PC-9 (cell line): Measurements from ENCODE around the gene TSPAN12. TPM values are rescaled to one million over a fixed set of nuclear protein-coding genes. Genes with fewer than 3 reads are reported as not detected.

Experiments used
- BruUV-seq: library from RNA; stranded (reverse); fragments of 400-500 nt; replicated peaks from 2 replicates; lab custom pipeline; 2021; lab: Mats Ljungman, UMichigan
- CTCF ChIA-PET: fragments of 300-600 bp; sonication (Branson Sonifier 250); formaldehyde crosslinking; loops from one replicate; lab custom pipeline; 2022; ENCODE audit warnings: antibody characterized with exemption; lab: Charles Lee
- POLR2A ChIA-PET: fragments of 300-600 bp; sonication (Branson Sonifier 250); formaldehyde crosslinking; loops from one replicate; lab custom pipeline; 2022; ENCODE audit warnings: antibody characterized with exemption; ENCODE audit not compliant: unreplicated experiment; lab: Charles Lee
- DNase-seq, 2 experiments: peaks; one replicate each; pipeline versions ENCODE4 v3.0.0 to v3.0.0-alpha.2; 2015 to 2022; ENCODE audit warnings: mixed read lengths in 1 of 2
- H2AFZ ChIP-seq: fragments of 200-600 bp; sonication (generic); 2 replicates; pipeline ENCODE4 v1.8.1; 2017; ENCODE audit warnings: antibody characterized with exemption
- H3F3A ChIP-seq: fragments of 200-600 bp; sonication (generic); 2 replicates; pipeline ENCODE4 v1.8.1; 2017; ENCODE audit warnings: antibody characterized with exemption, mild to moderate bottlenecking, low read depth; ENCODE audit not compliant: insufficient read depth
- H3K27ac ChIP-seq: fragments of 200-600 bp; sonication (generic); 2 replicates; pipeline ENCODE4 v1.6.1; 2016; ENCODE audit warnings: mixed run types
- H3K27me3 ChIP-seq: fragments of 200-600 bp; sonication (generic); 2 replicates; pipeline ENCODE4 v1.6.1; 2016; ENCODE audit warnings: low read depth, mixed run types; ENCODE audit not compliant: insufficient read depth
- H3K36me3 ChIP-seq: fragments of 200-600 bp; sonication (generic); 2 replicates; pipeline ENCODE4 v1.6.1; 2016; ENCODE audit warnings: low read depth, mixed run types
- H3K4me1 ChIP-seq: fragments of 200-600 bp; sonication (generic); replicated peaks from 2 replicates; pipeline ENCODE4 v1.6.1; 2016; ENCODE audit warnings: mixed run types; ENCODE audit not compliant: insufficient read depth
- H3K4me2 ChIP-seq: fragments of 200-600 bp; sonication (generic); 2 replicates; pipeline ENCODE4 v1.6.1; 2017; ENCODE audit warnings: mixed run types
- H3K4me3 ChIP-seq: fragments of 200-600 bp; sonication (generic); 2 replicates; pipeline ENCODE4 v1.6.1; 2016; ENCODE audit warnings: mixed run types
- H3K79me2 ChIP-seq: fragments of 200-600 bp; sonication (generic); 2 replicates; pipeline ENCODE4 v1.6.1; 2017; ENCODE audit warnings: low read depth, mixed run types
- H3K9me2 ChIP-seq: fragments of 200-600 bp; sonication (generic); 2 replicates; pipeline ENCODE4 v1.8.1; 2017; ENCODE audit warnings: mild to moderate bottlenecking; ENCODE audit not compliant: insufficient read depth
- H3K9me3 ChIP-seq: fragments of 200-600 bp; sonication (generic); 2 replicates; pipeline ENCODE4 v1.8.1; 2016; ENCODE audit warnings: low read depth; ENCODE audit not compliant: insufficient read depth
- H4K20me1 ChIP-seq: fragments of 200-600 bp; sonication (generic); 2 replicates; pipeline ENCODE4 v1.8.1; 2017; ENCODE audit not compliant: insufficient read depth
- CTCF ChIP-seq: fragments of 200-600 bp; sonication (generic); conservative IDR thresholded peaks from 2 replicates; pipeline ENCODE4 v1.6.1; 2017; ENCODE audit warnings: mixed run types, antibody characterized with exemption, mild to moderate bottlenecking, moderate library complexity
- EZH2 ChIP-seq: fragments of 200-600 bp; sonication (generic); IDR thresholded peaks from 2 replicates; pipeline ENCODE4 v1.8.0; 2017; ENCODE audit warnings: antibody characterized with exemption, low read depth
- intact Hi-C: fragments of 100-400 bp; cut with micrococcal nuclease; formaldehyde crosslinking; loops from one replicate; pipeline ENCODE4 v1.10.0; 2022; ENCODE audit not compliant: unreplicated experiment
- total RNA-seq: library from RNA; stranded (reverse); gene quantifications from 2 replicates; pipeline ENCODE4 v1.2.3, GENCODE V29; 2021

Gene TSPAN12
- total RNA-seq, 1 experiment from 2014 or later = 5.8 TPM

GRCh38 chr7:120867932-120868331, 10.0 kb upstream of the TSPAN12 start:
- Histone ChIP-seq H3K27me3 (no peaks in the 10 kb centered on the region), H3K9me3 (no peaks in the 10 kb centered on the region; the same call in 1 of the 2 replicates), H3K4me3 (no peak overlapping the region), H3F3A (no peaks in the 10 kb centered on the region; the same call in 1 of the 2 replicates), H3K79me2 (no peaks in the 10 kb centered on the region), H3K36me3 (no peaks in the 10 kb centered on the region), H3K27ac (no peak overlapping the region), H3K4me2 (peak overlapping the region; percentile 9; the same call in 1 of the 2 replicates), H3K9me2 (no peaks in the 10 kb centered on the region), H2AFZ (no peak overlapping the region), H4K20me1 (no peaks in the 10 kb centered on the region), H3K4me1 (peaks cover 12% of the 10 kb centered on the region; the same call in 1 of the 2 replicates)
- DNase-seq = peak in 1 of 2 experiments; percentile 61
- TF ChIP-seq CTCF = no peak
- TF ChIP-seq EZH2 = no peak
- CTCF ChIA-PET = no interaction called here
- no TSS peak for BruUV-seq
- intact Hi-C loops = no loop called here
- POLR2A ChIA-PET = no interaction called here

GRCh38 chr7:120865191-120865981, 7.4 kb upstream of the TSPAN12 start:
- Histone ChIP-seq H3K79me2 (no peaks in the 10 kb centered on the region), H3K9me2 (no peaks in the 10 kb centered on the region), H3K4me3 (no peak overlapping the region), H3K4me1 (peaks cover 12% of the 10 kb centered on the region; the same call in 1 of the 2 replicates), H3K9me3 (no peaks in the 10 kb centered on the region; the same call in 1 of the 2 replicates), H2AFZ (no peak overlapping the region), H3K36me3 (no peaks in the 10 kb centered on the region), H3K4me2 (no peak overlapping the region), H3K27ac (no peak overlapping the region), H4K20me1 (no peaks in the 10 kb centered on the region), H3F3A (no peaks in the 10 kb centered on the region; the same call in 1 of the 2 replicates), H3K27me3 (no peaks in the 10 kb centered on the region)
- intact Hi-C loops = no loop called here
- no TSS peak for BruUV-seq
- ChIA-PET POLR2A (no interaction called here), CTCF (no interaction called here)
- no peak for DNase-seq
- TF ChIP-seq CTCF (no peak), EZH2 (no peak)

GRCh38 chr7:120864141-120864900, 6.4 kb upstream of the TSPAN12 start:
- Histone ChIP-seq H3K27me3 (no peaks in the 10 kb centered on the region), H3K4me3 (no peak overlapping the region), H4K20me1 (no peaks in the 10 kb centered on the region), H3K79me2 (no peaks in the 10 kb centered on the region), H3K4me1 (peaks cover 12% of the 10 kb centered on the region; the same call in 1 of the 2 replicates), H3K36me3 (no peaks in the 10 kb centered on the region), H3K9me2 (no peaks in the 10 kb centered on the region; the same call in 1 of the 2 replicates), H3K4me2 (no peak overlapping the region), H3F3A (peaks cover under 1% of the 10 kb centered on the region; the same call in 1 of the 2 replicates), H3K27ac (no peak overlapping the region), H2AFZ (no peak overlapping the region), H3K9me3 (no peaks in the 10 kb centered on the region; the same call in 1 of the 2 replicates)
- DNase-seq = no peak
- no TSS peak for BruUV-seq
- TF ChIP-seq EZH2 (no peak), CTCF (no peak)
- intact Hi-C loops = no loop called here
- CTCF ChIA-PET = no interaction called here
- POLR2A ChIA-PET = no interaction called here
